ENCODE measurements around the gene UNC80.

UNC80 gene

GRCh38 chr2:210009126-210009525, 237.5 kb downstream of the UNC80 start:
- no peak overlapping the region for H3K4me3 ChIP-seq (ENCODE audit: low read depth, low read length)
- DNase-seq = no peak
- no peak for TF ChIP-seq CTCF (IDR thresholded peaks at IDR 0.05; ENCODE audit: low read depth, low read length, missing control alignments)
- no peaks in the 10 kb centered on the region for H3K27me3 ChIP-seq (replicated peaks)
- H3K27ac ChIP-seq = no peak overlapping the region
- in situ Hi-C loops (cut with HindIII; ENCODE audit: low pct_ligation_motif_present, low sequenced_read_pairs) = no loop called here
- peaks cover 16% of the 10 kb centered on the region for H3K36me3 ChIP-seq (replicated peaks)

- no peak overlapping the region for H3K4me3 ChIP-seq (ENCODE audit: low read depth, low read length)
- peaks cover 18% of the 10 kb centered on the region for H3K36me3 ChIP-seq (replicated peaks)
- in situ Hi-C loops (cut with HindIII; ENCODE audit: low pct_ligation_motif_present, low sequenced_read_pairs) = no loop called here
Observed at GRCh38 chr2:210009896-210010295, 238.3 kb downstream of the UNC80 start.

GRCh38 chr2:210020138-210020537, 248.5 kb downstream of the UNC80 start:
- in situ Hi-C loops (cut with HindIII; ENCODE audit: low pct_ligation_motif_present, low sequenced_read_pairs) = no loop called here
- Histone ChIP-seq H3K4me3 (ENCODE audit: low read depth, low read length) (no peak overlapping the region), H3K36me3 (replicated peaks) (peaks cover 52% of the 10 kb centered on the region), H3K27me3 (replicated peaks) (no peaks in the 10 kb centered on the region), H3K27ac (no peak overlapping the region)
- no peak for TF ChIP-seq CTCF (IDR thresholded peaks at IDR 0.05; ENCODE audit: low read depth, low read length, missing control alignments)
- DNase-seq = no peak

More at GRCh38 chr2:210009896-210010295, 238.3 kb downstream of the UNC80 start:
- Histone ChIP-seq H3K27ac (no peak overlapping the region), H3K27me3 (replicated peaks) (no peaks in the 10 kb centered on the region)
- DNase-seq = no peak
- TF ChIP-seq CTCF (IDR thresholded peaks at IDR 0.05; ENCODE audit: low read depth, low read length, missing control alignments) = no peak

- Histone ChIP-seq H3K27me3 (replicated peaks) (no peaks in the 10 kb centered on the region), H3K36me3 (replicated peaks) (peaks cover 32% of the 10 kb centered on the region), H3K27ac (no peak overlapping the region), H3K4me3 (ENCODE audit: low read depth, low read length) (no peak overlapping the region)
- DNase-seq = no peak
- in situ Hi-C loops (cut with HindIII; ENCODE audit: low pct_ligation_motif_present, low sequenced_read_pairs) = no loop called here
- TF ChIP-seq CTCF (IDR thresholded peaks at IDR 0.05; ENCODE audit: low read depth, low read length, missing control alignments) = no peak
Observed at GRCh38 chr2:210022824-210023223, 251.2 kb downstream of the UNC80 start.

GRCh38 chr2:210027608-210028007, 256.0 kb downstream of the UNC80 start:
- H3K27ac ChIP-seq = no peak overlapping the region
- no peak for TF ChIP-seq CTCF (IDR thresholded peaks at IDR 0.05; ENCODE audit: low read depth, low read length, missing control alignments)
- H3K27me3 ChIP-seq (replicated peaks) = no peaks in the 10 kb centered on the region
- H3K36me3 ChIP-seq (replicated peaks) = peaks cover 9% of the 10 kb centered on the region
- no peak overlapping the region for H3K4me3 ChIP-seq (ENCODE audit: low read depth, low read length)
- no peak for DNase-seq
- in situ Hi-C loops (cut with HindIII; ENCODE audit: low pct_ligation_motif_present, low sequenced_read_pairs) = no loop called here

GRCh38 chr2:210028178-210028577, 256.5 kb downstream of the UNC80 start:
- in situ Hi-C loops (cut with HindIII; ENCODE audit: low pct_ligation_motif_present, low sequenced_read_pairs) = no loop called here
- H3K4me3 ChIP-seq (ENCODE audit: low read depth, low read length) = no peak overlapping the region

More at GRCh38 chr2:210028178-210028577, 256.5 kb downstream of the UNC80 start:
- no peak for DNase-seq
- Histone ChIP-seq H3K27me3 (replicated peaks) (no peaks in the 10 kb centered on the region), H3K36me3 (replicated peaks) (peaks cover 3% of the 10 kb centered on the region), H3K27ac (no peak overlapping the region)
- TF ChIP-seq CTCF (IDR thresholded peaks at IDR 0.05; ENCODE audit: low read depth, low read length, missing control alignments) = no peak

Measured in brain microvascular endothelial cell (primary cell).